Stimulated activated naive CD8-positive, alpha-beta T cell treated with anti-CD3 and anti-CD28 coated beads, Interleukin-15, amount 100 ng/mL, for 72 hours (primary cell): ENCODE data around the gene RAET1L.

Experiments
- ATAC-seq: fragments of 150-1000 bp; cut with Tn5 transposase; 2 replicates; pipeline ENCODE4 v1.10.0; 2021; ENCODE audit warnings: mild to moderate bottlenecking, moderate library complexity
- DNase-seq, 2 donors: peaks; one replicate each; pipeline ENCODE4 v3.0.0; 2021 to 2022
- H3K27ac Mint-ChIP-seq, 2 donors: one replicate each; pipeline ENCODE4 v1.8.0; 2022; ENCODE audit warnings: mild to moderate bottlenecking in 2 of 2, mixed read lengths in 2 of 2, moderate library complexity in 2 of 2
- H3K27me3 Mint-ChIP-seq: one replicate; pipeline ENCODE4 v1.8.0; 2022; ENCODE audit warnings: mixed read lengths
- H3K4me1 Mint-ChIP-seq: one replicate; pipeline ENCODE4 v1.8.0; 2022; ENCODE audit warnings: mild to moderate bottlenecking, mixed read lengths
- H3K4me3 Mint-ChIP-seq, 2 donors: one replicate each; pipeline ENCODE4 v1.8.0; 2022; ENCODE audit warnings: mild to moderate bottlenecking in 2 of 2, mixed read lengths in 2 of 2, moderate library complexity in 1 of 2
- H3K9me3 Mint-ChIP-seq, 2 donors: one replicate each; pipeline ENCODE4 v1.8.0; 2022; ENCODE audit warnings: mixed read lengths in 2 of 2

Gene RAET1L

GRCh38 chr6:150056916-150057315 lies 31.6 kb upstream of the RAET1L start:
- no peak overlapping the region for H3K27ac Mint-ChIP-seq
- DNase-seq, result no peak
- H3K9me3 Mint-ChIP-seq, result no peaks in the 10 kb centered on the region
- H3K4me3 Mint-ChIP-seq, result no peak overlapping the region
- peaks cover 11% of the 10 kb centered on the region for H3K4me1 Mint-ChIP-seq
- ATAC-seq, result no peak
- H3K27me3 Mint-ChIP-seq, result peaks cover 75% of the 10 kb centered on the region

- Mint-ChIP-seq H3K27me3 (peaks cover 79% of the 10 kb centered on the region), H3K27ac (no peak overlapping the region), H3K4me3 (no peak overlapping the region), H3K9me3 (no peaks in the 10 kb centered on the region), H3K4me1 (peaks cover 11% of the 10 kb centered on the region)
- ATAC-seq (no peak), DNase-seq (no peak)
These were observed 30.8 kb upstream of the RAET1L start for GRCh38 chr6:150056156-150056555.

DNA sequence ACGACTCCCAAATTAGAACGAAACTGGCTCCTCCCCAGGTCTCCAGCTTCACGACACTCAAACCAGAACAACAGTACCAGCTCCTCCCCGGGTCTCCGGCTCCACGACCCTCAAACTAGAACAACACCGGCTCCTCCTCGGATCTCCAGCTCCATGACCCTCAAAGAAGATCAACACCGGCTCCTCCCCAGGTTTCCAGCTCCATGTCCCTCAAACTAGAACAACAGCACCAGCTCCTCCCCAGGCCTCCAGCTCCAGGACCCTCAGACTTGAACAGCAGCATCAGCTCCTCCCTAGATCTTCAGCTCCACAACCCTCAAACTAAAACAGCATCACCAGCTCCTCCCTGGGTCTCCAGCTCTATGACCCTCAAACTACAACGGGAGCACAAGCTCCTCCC lies 29.8 kb upstream of the RAET1L start:
- Mint-ChIP-seq H3K27me3 (peaks cover 84% of the 10 kb centered on the region), H3K4me1 (peaks cover 6% of the 10 kb centered on the region), H3K27ac (no peak overlapping the region), H3K4me3 (no peak overlapping the region), H3K9me3 (no peaks in the 10 kb centered on the region)
- ATAC-seq (no peak), DNase-seq (no peak)

- DNase-seq (no peak), ATAC-seq (no peak)
- Mint-ChIP-seq H3K4me3 (no peak overlapping the region), H3K27me3 (peaks cover 69% of the 10 kb centered on the region), H3K9me3 (no peaks in the 10 kb centered on the region), H3K27ac (no peak overlapping the region), H3K4me1 (no peaks in the 10 kb centered on the region)
These were observed 28.1 kb upstream of the RAET1L start for GRCh38 chr6:150053450-150053849.

DNA sequence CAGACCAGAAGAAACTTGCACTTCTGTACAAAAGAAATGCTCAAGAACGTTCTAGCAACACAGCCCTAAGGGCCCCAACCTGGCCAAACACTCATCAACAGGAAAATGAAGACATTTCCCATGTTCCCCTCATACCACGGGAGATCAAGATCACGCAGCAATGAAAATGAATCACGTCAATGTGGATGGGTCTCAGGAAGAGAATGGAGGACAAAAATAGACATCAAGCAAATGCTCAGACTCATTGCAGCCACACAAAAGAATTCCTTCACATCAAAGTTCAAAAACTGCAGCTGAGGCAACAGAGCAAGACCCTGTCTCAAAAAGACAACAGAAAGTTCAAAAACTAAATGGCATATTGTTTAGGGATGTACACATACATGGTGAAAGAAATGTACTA lies 25.5 kb upstream of the RAET1L start:
- Mint-ChIP-seq H3K4me3 (no peak overlapping the region), H3K27me3 (peaks cover 72% of the 10 kb centered on the region), H3K4me1 (no peaks in the 10 kb centered on the region), H3K9me3 (no peaks in the 10 kb centered on the region), H3K27ac (no peak overlapping the region)
- ATAC-seq, result no peak
- DNase-seq, result no peak

DNA sequence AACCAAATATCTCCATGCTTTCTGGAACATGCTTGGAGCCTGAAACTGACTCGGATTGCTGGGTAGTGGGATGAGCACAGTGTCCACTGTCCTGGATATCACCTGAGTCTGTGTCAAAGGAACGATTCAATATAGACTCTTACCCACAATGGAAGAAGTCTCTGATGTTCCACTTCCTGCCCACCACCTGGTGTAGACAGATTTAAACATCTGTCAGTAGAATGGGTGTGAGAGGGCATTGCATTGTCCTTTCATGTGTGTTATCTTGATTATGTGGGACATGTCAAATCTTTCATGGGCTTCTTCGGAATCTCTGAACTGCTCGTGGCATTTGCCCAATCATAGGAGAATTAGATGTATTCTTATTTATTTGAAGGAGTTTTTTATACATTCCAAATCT lies 22.8 kb upstream of the RAET1L start:
- no peak for ATAC-seq
- Mint-ChIP-seq H3K27ac (no peak overlapping the region), H3K27me3 (peaks cover 47% of the 10 kb centered on the region), H3K4me1 (no peaks in the 10 kb centered on the region), H3K4me3 (no peak overlapping the region), H3K9me3 (no peaks in the 10 kb centered on the region)
- DNase-seq, result no peak

DNA sequence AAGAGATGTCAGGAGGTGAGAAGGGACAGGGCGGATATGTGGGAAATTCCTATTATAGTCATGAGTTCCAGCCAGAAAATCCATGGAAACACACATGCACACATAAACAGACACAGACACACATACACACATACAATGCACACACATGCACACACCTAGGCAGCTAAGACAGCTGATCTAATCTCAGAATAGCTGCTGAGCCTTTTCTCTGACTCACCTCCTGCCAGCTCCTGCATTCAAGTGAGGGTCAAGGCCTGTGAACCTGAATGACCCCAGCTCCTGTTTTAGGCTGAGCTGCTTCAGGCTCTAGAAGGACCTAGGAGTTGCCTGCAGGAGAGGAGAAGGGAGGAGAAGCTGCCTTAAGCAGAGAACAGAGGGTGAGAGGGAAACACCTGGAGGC lies 21.6 kb upstream of the RAET1L start:
- DNase-seq, result no peak
- no peak overlapping the region for H3K27ac Mint-ChIP-seq
- peaks cover 47% of the 10 kb centered on the region for H3K27me3 Mint-ChIP-seq

GRCh38 chr6:150044621-150045145 lies 19.4 kb upstream of the RAET1L start:
- Mint-ChIP-seq H3K9me3 (no peaks in the 10 kb centered on the region), H3K4me1 (no peaks in the 10 kb centered on the region), H3K27ac (peak overlapping the region in 1 of 2 donors; percentile 21), H3K4me3 (no peak overlapping the region), H3K27me3 (peaks cover 53% of the 10 kb centered on the region)
- DNase-seq (no peak), ATAC-seq (no peak)

More for the DNA sequence above, 21.6 kb upstream of the RAET1L start:
- no peaks in the 10 kb centered on the region for H3K9me3 Mint-ChIP-seq
- no peaks in the 10 kb centered on the region for H3K4me1 Mint-ChIP-seq
- no peak for ATAC-seq
- H3K4me3 Mint-ChIP-seq, result no peak overlapping the region

DNA sequence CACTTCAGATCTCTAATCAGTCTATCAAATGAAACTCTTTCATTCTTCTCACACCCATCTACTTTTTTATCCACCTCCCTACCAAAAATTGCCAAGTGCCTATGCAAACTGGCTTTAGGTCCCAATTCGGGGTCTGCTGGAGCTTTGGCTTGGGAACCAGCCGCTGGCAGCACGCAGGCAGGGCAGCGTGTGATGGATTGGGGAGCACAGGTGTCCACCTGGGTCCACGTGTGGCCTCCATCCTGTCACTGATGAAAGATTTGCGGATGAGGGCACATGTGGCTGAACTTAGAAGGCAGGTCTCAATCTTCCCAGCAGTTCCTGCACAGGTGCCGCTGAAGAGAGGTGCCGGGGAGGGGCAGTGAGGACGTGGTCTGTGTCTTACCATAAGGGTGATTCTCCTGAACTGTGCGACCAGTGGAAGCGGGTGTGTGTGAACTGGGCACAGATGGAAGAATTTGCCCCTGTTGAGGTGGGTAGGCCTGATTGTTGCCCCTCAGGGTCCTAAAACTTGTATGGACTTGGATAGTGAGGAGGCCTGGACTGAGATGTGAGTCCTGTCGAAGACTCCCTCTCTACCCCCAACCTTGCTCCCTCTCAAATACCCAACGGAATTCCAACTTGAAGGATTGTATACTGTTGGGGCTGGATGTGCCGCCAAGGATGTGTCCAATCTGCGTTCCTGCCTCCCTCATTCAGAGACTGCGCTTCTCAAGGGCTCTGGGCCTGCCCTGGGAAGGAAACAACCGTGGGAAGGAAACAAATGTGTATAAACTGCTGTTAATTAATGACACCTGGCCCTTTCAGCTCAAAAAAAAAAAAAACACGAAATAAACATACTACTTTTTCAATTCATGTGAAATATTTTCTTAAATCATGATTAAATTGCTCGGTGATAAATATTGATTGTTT lies 18.4 kb upstream of the RAET1L start:
- DNase-seq (no peak), ATAC-seq (no peak)
- Mint-ChIP-seq H3K4me3 (no peak overlapping the region), H3K4me1 (no peaks in the 10 kb centered on the region), H3K27ac (no peak overlapping the region), H3K9me3 (no peaks in the 10 kb centered on the region), H3K27me3 (peaks cover 62% of the 10 kb centered on the region)

DNA sequence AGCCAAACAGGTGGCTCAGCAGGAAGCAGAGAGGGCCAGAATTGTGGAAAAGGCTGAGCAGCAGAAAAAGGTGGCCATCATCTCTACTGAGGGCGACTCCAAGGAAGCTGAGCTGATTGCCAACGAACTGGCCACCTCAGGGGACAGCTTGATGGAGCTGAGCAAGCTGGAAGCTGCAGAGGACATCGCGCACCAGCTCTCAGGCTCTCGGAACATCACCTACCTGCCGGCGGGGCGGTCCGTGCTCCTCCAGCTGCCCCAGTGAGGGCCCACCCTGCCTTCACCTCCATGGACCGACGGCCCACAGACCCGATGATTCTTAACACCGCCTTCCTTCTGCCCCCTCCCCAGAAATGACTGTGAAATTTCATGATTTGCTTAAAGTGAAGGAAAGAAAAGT lies 17.8 kb upstream of the RAET1L start:
- H3K27me3 Mint-ChIP-seq, result peaks cover 67% of the 10 kb centered on the region
- ATAC-seq (no peak), DNase-seq (no peak)
- no peaks in the 10 kb centered on the region for H3K9me3 Mint-ChIP-seq
- no peak overlapping the region for H3K27ac Mint-ChIP-seq
- peaks cover 7% of the 10 kb centered on the region for H3K4me1 Mint-ChIP-seq
- H3K4me3 Mint-ChIP-seq, result no peak overlapping the region

- Mint-ChIP-seq H3K4me1 (peaks cover 20% of the 10 kb centered on the region), H3K9me3 (no peaks in the 10 kb centered on the region), H3K27me3 (peaks cover 99% of the 10 kb centered on the region), H3K27ac (no peak overlapping the region), H3K4me3 (peak overlapping the region in 1 of 2 donors; percentile 57)
- ATAC-seq (no peak), DNase-seq (no peak)
These were observed 13.1 kb upstream of the RAET1L start for GRCh38 chr6:150038202-150039062.

GRCh38 chr6:150037526-150038201 lies 12.3 kb upstream of the RAET1L start:
- peak overlapping the region; percentile 56 to 66 for H3K4me3 Mint-ChIP-seq
- no peaks in the 10 kb centered on the region for H3K9me3 Mint-ChIP-seq
- ATAC-seq (peak; percentile 83), DNase-seq (peak in 1 of 2 donors; percentile 23)
- H3K4me1 Mint-ChIP-seq, result peaks cover 20% of the 10 kb centered on the region
- peak overlapping the region in 1 of 2 donors; percentile 68 for H3K27ac Mint-ChIP-seq
- H3K27me3 Mint-ChIP-seq, result peaks cover 100% of the 10 kb centered on the region

- Mint-ChIP-seq H3K4me1 (peaks cover 20% of the 10 kb centered on the region), H3K27me3 (peaks cover 86% of the 10 kb centered on the region), H3K9me3 (no peaks in the 10 kb centered on the region), H3K4me3 (no peak overlapping the region), H3K27ac (no peak overlapping the region)
- no peak for DNase-seq
- no peak for ATAC-seq
These were observed 10.7 kb upstream of the RAET1L start for GRCh38 chr6:150036081-150036480.

DNA sequence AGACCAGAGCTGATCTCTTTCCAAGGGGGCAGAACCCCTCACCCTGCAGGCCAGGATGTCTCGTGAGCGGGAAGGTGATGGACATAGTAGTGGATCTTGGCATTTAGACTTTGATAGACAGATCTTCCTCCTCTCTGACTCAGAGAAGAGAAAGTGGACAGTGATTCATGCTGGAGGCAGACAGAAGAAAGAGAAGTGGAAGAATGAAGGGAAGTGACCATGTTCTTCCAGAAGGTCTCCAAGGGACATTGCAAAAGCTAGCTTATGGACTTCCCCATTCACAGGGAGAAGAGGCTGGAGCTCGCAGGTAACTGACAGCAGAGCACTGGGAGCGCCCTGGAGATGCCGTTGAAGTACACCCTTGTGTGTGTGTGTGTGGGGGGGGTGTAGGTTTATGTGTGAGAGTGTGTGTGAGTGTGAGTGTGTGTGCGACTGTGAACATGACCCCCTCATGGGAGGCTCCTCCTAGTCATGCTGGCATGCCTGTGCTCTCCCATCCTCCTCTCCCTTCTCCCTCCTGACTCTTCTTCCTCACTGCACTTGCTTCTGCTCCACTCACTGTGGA lies 8.0 kb upstream of the RAET1L start:
- Mint-ChIP-seq H3K27me3 (peaks cover 74% of the 10 kb centered on the region), H3K4me3 (no peak overlapping the region), H3K4me1 (peaks cover 39% of the 10 kb centered on the region)

GRCh38 chr6:150032598-150032997 lies 7.3 kb upstream of the RAET1L start:
- DNase-seq (no peak), ATAC-seq (no peak)
- Mint-ChIP-seq H3K4me1 (peaks cover 39% of the 10 kb centered on the region), H3K9me3 (no peaks in the 10 kb centered on the region), H3K4me3 (no peak overlapping the region), H3K27me3 (peaks cover 74% of the 10 kb centered on the region), H3K27ac (no peak overlapping the region)

More for the DNA sequence above, 8.0 kb upstream of the RAET1L start:
- DNase-seq (no peak), ATAC-seq (no peak)
- Mint-ChIP-seq H3K9me3 (no peaks in the 10 kb centered on the region), H3K27ac (peak overlapping the region in 1 of 2 donors; percentile 1)
